Upper lobe of left lung (tissue), 6 donors: ENCODE measurements around the gene C14orf39. TPM values are rescaled to one million over a fixed set of nuclear protein-coding genes. Genes with fewer than 3 reads are reported as not detected.

Experiments used
- ATAC-seq, 2 donors: fragments of 200-7000 bp; cut with Tn5 transposase; one replicate each; pipeline ENCODE4 v1.9.1; 2022; ENCODE audit warnings: mild to moderate bottlenecking in 2 of 2, moderate library complexity in 2 of 2; ENCODE audit not compliant: low FRiP score in 2 of 2
- DNase-seq, 2 donors: peaks; one replicate each; pipeline ENCODE4 v3.0.0-alpha.2; 2019 to 2020
- H3K27ac ChIP-seq, 4 donors: fragments of 200-600 bp; sonication (generic); one replicate each; pipeline ENCODE4 v1.5.1; 2016 to 2019
- H3K27me3 ChIP-seq, 4 donors: fragments of 200-600 bp; sonication (generic); one replicate each; pipeline ENCODE4 v1.5.1; 2017 to 2019
- H3K36me3 ChIP-seq, 4 donors: fragments of 200-600 bp; sonication (generic); one replicate each; pipeline ENCODE4 v1.5.1; 2016 to 2019
- H3K4me1 ChIP-seq, 4 donors: fragments of 200-600 bp; sonication (generic); one replicate each; pipeline ENCODE4 v1.5.1; 2018 to 2019
- H3K4me3 ChIP-seq, 4 donors: fragments of 200-600 bp; sonication (generic); one replicate each; pipeline ENCODE4 v1.5.1; 2017 to 2019; ENCODE audit warnings: mild to moderate bottlenecking in 2 of 4, moderate library complexity in 1 of 4
- H3K9me3 ChIP-seq, 4 donors: fragments of 200-600 bp; sonication (generic); one replicate each; pipeline ENCODE4 v1.5.1; 2018 to 2019
- CTCF ChIP-seq, 6 experiments: fragments of 450-650 bp in 4 of 6; fragments of 200-600 bp in 2 of 6; sonication (generic) in 2 of 6; IDR thresholded peaks; one replicate each; pipeline ENCODE4 v1.5.1; 2016 to 2019; ENCODE audit warnings: antibody characterized with exemption in 6 of 6
- EP300 ChIP-seq, 4 donors: sonication (generic); formaldehyde crosslinking; IDR thresholded peaks; one replicate each; pipeline ENCODE4 v1.5.1; 2017; ENCODE audit warnings: antibody characterized with exemption in 4 of 4, control low read depth in 2 of 4
- POLR2A ChIP-seq, 4 donors: fragments of 450-650 bp; IDR thresholded peaks; one replicate each; pipeline ENCODE4 v1.5.1; 2016 to 2017; ENCODE audit warnings: antibody characterized with exemption in 4 of 4, mild to moderate bottlenecking in 2 of 4
- POLR2AphosphoS5 ChIP-seq, 2 donors: sonication (generic); formaldehyde crosslinking; IDR thresholded peaks; one replicate each; pipeline ENCODE4 v1.5.1; 2017; ENCODE audit warnings: antibody characterized with exemption in 2 of 2
- WGBS, 2 donors: methylation state at CpG; one replicate each; pipeline ENCODE4 v1.1.5; 2017 to 2018; 5-methylcytosine and 5-hydroxymethylcytosine counted together
- total RNA-seq, 6 donors: library from RNA; depleted of rRNA in 4 of 6; stranded (reverse); fragments of >200 nt in 4 of 6; gene quantifications; one replicate each; pipeline versions ENCODE4 v1.1.0 to v1.2.1, GENCODE V29; 2016 to 2021
- donor health status: DM: no; HTN: no; CAD: no; lungs with moderate emphysema.
- donor health status: DM: no; HTN: yes; CAD: no; lungs with severe emphysema.

Gene C14orf39
- total RNA-seq, 6 donors from 2014 or later, result 2.1 TPM; not detected in 5

GRCh38 chr14:60502541-60502940 is 16.7 kb upstream of the C14orf39 start:
- no peaks in the 10 kb centered on the region for H3K36me3 ChIP-seq
- DNase-seq (no peak), ATAC-seq (no peak)
- TF ChIP-seq POLR2AphosphoS5 (IDR thresholded peaks at IDR 0.05) (no peak), POLR2A (IDR thresholded peaks at IDR 0.05) (no peak), CTCF (IDR thresholded peaks at IDR 0.05) (no peak), EP300 (IDR thresholded peaks at IDR 0.05) (no peak)
- peaks cover 0 to 20% (median 9%) of the 10 kb centered on the region in 4 donors for H3K27me3 ChIP-seq
- H3K27ac ChIP-seq, result no peak overlapping the region
- H3K9me3 ChIP-seq, result no peaks in the 10 kb centered on the region
- H3K4me3 ChIP-seq, result no peak overlapping the region
- peaks cover 0 to 10% (median 0%) of the 10 kb centered on the region in 4 donors for H3K4me1 ChIP-seq

- ATAC-seq (no peak), DNase-seq (no peak)
- Histone ChIP-seq H3K9me3 (no peaks in the 10 kb centered on the region), H3K4me3 (no peak overlapping the region), H3K4me1 (no peaks in the 10 kb centered on the region), H3K36me3 (no peaks in the 10 kb centered on the region), H3K27me3 (no peaks in the 10 kb centered on the region), H3K27ac (no peak overlapping the region)
- WGBS, 2 donors, result 53 to 77% methylated on average over 1 of the region's 1 CpG
- TF ChIP-seq EP300 (IDR thresholded peaks at IDR 0.05) (no peak), POLR2A (IDR thresholded peaks at IDR 0.05) (no peak), POLR2AphosphoS5 (IDR thresholded peaks at IDR 0.05) (no peak), CTCF (IDR thresholded peaks at IDR 0.05) (no peak)
These were observed 10.1 kb upstream of the C14orf39 start for GRCh38 chr14:60495946-60496345.

- Histone ChIP-seq H3K9me3 (no peaks in the 10 kb centered on the region), H3K36me3 (no peaks in the 10 kb centered on the region), H3K27ac (no peak overlapping the region), H3K27me3 (peaks cover 0 to 9% (median 6%) of the 10 kb centered on the region in 4 donors), H3K4me1 (peaks cover 6 to 9% (median 7%) of the 10 kb centered on the region in 4 donors), H3K4me3 (no peak overlapping the region)
- TF ChIP-seq CTCF (IDR thresholded peaks at IDR 0.05), result no peak
- TF ChIP-seq POLR2AphosphoS5 (IDR thresholded peaks at IDR 0.05), result no peak
- TF ChIP-seq EP300 (IDR thresholded peaks at IDR 0.05), result no peak
- TF ChIP-seq POLR2A (IDR thresholded peaks at IDR 0.05), result no peak
- no peak for ATAC-seq
- WGBS, 2 donors, result 92 to 93% methylated on average over 3 of the region's 3 CpGs
- no peak for DNase-seq
These were observed 4.4 kb upstream of the C14orf39 start for GRCh38 chr14:60490270-60490669.

GRCh38 chr14:60488175-60488574 is 2.3 kb upstream of the C14orf39 start:
- no peaks in the 10 kb centered on the region for H3K9me3 ChIP-seq
- DNase-seq, result no peak
- H3K27ac ChIP-seq, result no peak overlapping the region
- no peak for ATAC-seq
- no peak overlapping the region for H3K4me3 ChIP-seq
- TF ChIP-seq POLR2AphosphoS5 (IDR thresholded peaks at IDR 0.05) (no peak), POLR2A (IDR thresholded peaks at IDR 0.05) (no peak), CTCF (IDR thresholded peaks at IDR 0.05) (no peak), EP300 (IDR thresholded peaks at IDR 0.05) (no peak)
- no peaks in the 10 kb centered on the region for H3K36me3 ChIP-seq
- H3K27me3 ChIP-seq, result peaks cover 0 to 13% (median 8%) of the 10 kb centered on the region in 4 donors
- H3K4me1 ChIP-seq, result peaks cover 6 to 9% (median 7%) of the 10 kb centered on the region in 4 donors

GRCh38 chr14:60487211-60487610 is 1.3 kb upstream of the C14orf39 start:
- peaks cover 0 to 13% (median 8%) of the 10 kb centered on the region in 4 donors for H3K27me3 ChIP-seq
- H3K36me3 ChIP-seq, result no peaks in the 10 kb centered on the region
- 31 to 39% methylated on average over 2 of the region's 2 CpGs for WGBS, 2 donors
- H3K4me1 ChIP-seq, result peaks cover 6 to 9% (median 7%) of the 10 kb centered on the region in 4 donors
- no peak overlapping the region for H3K27ac ChIP-seq
- H3K4me3 ChIP-seq, result no peak overlapping the region
- TF ChIP-seq POLR2A (IDR thresholded peaks at IDR 0.05) (no peak), CTCF (IDR thresholded peaks at IDR 0.05) (no peak), EP300 (IDR thresholded peaks at IDR 0.05) (no peak), POLR2AphosphoS5 (IDR thresholded peaks at IDR 0.05) (no peak)
- H3K9me3 ChIP-seq, result no peaks in the 10 kb centered on the region
- ATAC-seq (no peak), DNase-seq (no peak)
